GM18858 (cell line): ENCODE results near the gene CHAT.
"Not testable (repeated sequence)": the region's sequence is repeated elsewhere in the genome, so short reads cannot be mapped to it uniquely, and the experiment has no call there.

Experiments used
- ATAC-seq: cut with Tn5 transposase; IDR thresholded peaks from one replicate; pipeline ENCODE4 v1.9.1; 2021; ENCODE audit not compliant: unreplicated experiment

Gene CHAT

GRCh38 chr10:49678827-49679479 is 65.1 kb downstream of the CHAT start:
- no peak for ATAC-seq

GRCh38 chr10:49679480-49679893 is 65.7 kb downstream of the CHAT start, which contains the start of gene C10orf53:
C10orf53 (plus strand) TSS chr10:49679651; CDS start chr10:49679698, 47 bp downstream.
- ATAC-seq, result no peak

GRCh38 chr10:49682449-49682848 is 68.6 kb downstream of the CHAT start:
- ATAC-seq, result not testable (repeated sequence)

GRCh38 chr10:49682879-49683278 is 69.0 kb downstream of the CHAT start:
- ATAC-seq, result no peak

- no peak for ATAC-seq
These were observed 72.8 kb downstream of the CHAT start for GRCh38 chr10:49686651-49687050.

GRCh38 chr10:49688261-49688846 is 74.5 kb downstream of the CHAT start:
- no peak for ATAC-seq

- ATAC-seq, result no peak
These were observed 75.1 kb downstream of the CHAT start for GRCh38 chr10:49688920-49689319.

GRCh38 chr10:49689882-49690510 is 76.2 kb downstream of the CHAT start:
- ATAC-seq, result no peak

GRCh38 chr10:49690698-49691356 is 77.0 kb downstream of the CHAT start:
- no peak for ATAC-seq

- no peak for ATAC-seq
These were observed 77.8 kb downstream of the CHAT start for GRCh38 chr10:49691588-49691987.

GRCh38 chr10:49694466-49694865 is 80.6 kb downstream of the CHAT start:
- ATAC-seq, result no peak

- ATAC-seq, result no peak
These were observed 82.5 kb downstream of the CHAT start for GRCh38 chr10:49696311-49696710.

GRCh38 chr10:49698679-49699078 is 84.8 kb downstream of the CHAT start:
- no peak for ATAC-seq

- ATAC-seq, result no peak
These were observed 86.4 kb downstream of the CHAT start for GRCh38 chr10:49700211-49700610.

GRCh38 chr10:49700997-49701396 is 87.2 kb downstream of the CHAT start:
- ATAC-seq, result no peak

- no peak for ATAC-seq
These were observed 93.7 kb downstream of the CHAT start for GRCh38 chr10:49707585-49707984.

GRCh38 chr10:49709934-49710333 is 96.1 kb downstream of the CHAT start:
- no peak for ATAC-seq

GRCh38 chr10:49710966-49711365 is 97.1 kb downstream of the CHAT start:
- no peak for ATAC-seq

- ATAC-seq, result no peak
These were observed 97.6 kb downstream of the CHAT start for GRCh38 chr10:49711481-49711880.

- ATAC-seq, result no peak
These were observed 99.4 kb downstream of the CHAT start for GRCh38 chr10:49713266-49713665.
